HEK293 (cell line): ENCODE data around the gene CHRM4.

ENCODE experiments used
- CTCF ChIA-PET: fragments of 350-600 bp; formaldehyde crosslinking; extraction: SDS; loops from one replicate; lab custom pipeline; 2021; ENCODE audit warnings: antibody characterized with exemption; lab: Yijun Ruan, JAX
- POLR2A ChIA-PET: fragments of 300-600 bp; formaldehyde crosslinking; extraction: SDS; loops from one replicate; lab custom pipeline; 2020; ENCODE audit warnings: antibody characterized with exemption, inconsistent platforms; lab: Yijun Ruan, JAX
- H3K27ac ChIP-seq: fragments of 200-500 bp; sonication (Bioruptor generic); 2 replicates; pipeline ENCODE4 v1.5.1; 2014; ENCODE audit warnings: low read depth, low read length, control low read depth, inconsistent platforms; ENCODE audit errors: extremely low read depth
- H3K36me3 ChIP-seq, 2 experiments: fragments of 200-500 bp in 1 of 2; sonication (Bioruptor generic) in 1 of 2; 1 replicate in 1 of 2; 2 replicates in 1 of 2; pipeline ENCODE4 v1.5.1; 2014 to 2017; ENCODE audit warnings: inconsistent platforms in 2 of 2, low read length in 2 of 2; ENCODE audit not compliant: control insufficient read depth in 2 of 2, insufficient read depth in 1 of 2
- H3K4me1 ChIP-seq: fragments of 200-500 bp; sonication (Bioruptor generic); 2 replicates; pipeline ENCODE4 v1.5.1; 2014; ENCODE audit warnings: mild to moderate bottlenecking, low read length, inconsistent platforms; ENCODE audit not compliant: control insufficient read depth, insufficient read depth
- H3K4me3 ChIP-seq: 2 replicates; pipeline ENCODE4 v1.5.1; 2011; ENCODE audit warnings: low read depth, mild to moderate bottlenecking, control low read depth, low read length, moderate library complexity
- H3K9me3 ChIP-seq: fragments of 200-500 bp; sonication (Bioruptor generic); 2 replicates; pipeline ENCODE4 v1.5.1; 2014; ENCODE audit warnings: low read depth, low read length, inconsistent platforms; ENCODE audit not compliant: control insufficient read depth, insufficient read depth
- BCL11A ChIP-seq: fragments of 450-650 bp; formaldehyde crosslinking; IDR thresholded peaks from 2 replicates; pipeline ENCODE4 v1.5.1; 2016; ENCODE audit warnings: low read depth, missing biosample characterization, missing genetic modification characterization
- BCL11B ChIP-seq: fragments of 450-650 bp; formaldehyde crosslinking; IDR thresholded peaks from 2 replicates; pipeline ENCODE4 v1.5.1; 2016; ENCODE audit warnings: low read depth, missing biosample characterization, missing genetic modification characterization
- EGR2 ChIP-seq: fragments of 450-650 bp; formaldehyde crosslinking; IDR thresholded peaks from 2 replicates; pipeline ENCODE4 v1.5.1; 2016; ENCODE audit warnings: low read depth, missing biosample characterization, missing genetic modification characterization
- ELK4 ChIP-seq: IDR thresholded peaks from 2 replicates; pipeline ENCODE4 v1.6.1; 2011; ENCODE audit warnings: mild to moderate bottlenecking, low read depth, low read length, borderline replicate concordance
- IKZF3 ChIP-seq: fragments of 450-650 bp; IDR thresholded peaks from 2 replicates; pipeline ENCODE4 v1.5.0; 2018; ENCODE audit warnings: missing biosample characterization, mild to moderate bottlenecking, missing genetic modification characterization, moderate library complexity
- KLF7 ChIP-seq: fragments of 450-650 bp; formaldehyde crosslinking; IDR thresholded peaks from 2 replicates; pipeline ENCODE4 v1.5.1; 2016; ENCODE audit warnings: missing biosample characterization, missing genetic modification characterization, borderline replicate concordance
- KLF8 ChIP-seq: fragments of 450-650 bp; formaldehyde crosslinking; IDR thresholded peaks from 2 replicates; pipeline ENCODE4 v1.5.1; 2016; ENCODE audit warnings: missing biosample characterization, missing genetic modification characterization
- PRDM6 ChIP-seq: fragments of 450-650 bp; formaldehyde crosslinking; IDR thresholded peaks from 2 replicates; pipeline ENCODE4 v1.5.1; 2017; ENCODE audit warnings: missing biosample characterization, missing genetic modification characterization
- SCRT2 ChIP-seq: fragments of 450-650 bp; formaldehyde crosslinking; IDR thresholded peaks from 2 replicates; pipeline ENCODE4 v1.5.1; 2016; ENCODE audit warnings: missing biosample characterization, missing genetic modification characterization
- SP3 ChIP-seq: fragments of 450-650 bp; formaldehyde crosslinking; IDR thresholded peaks from 2 replicates; pipeline ENCODE4 v1.5.1; 2016; ENCODE audit warnings: missing biosample characterization, missing genetic modification characterization
- SP7 ChIP-seq: fragments of 450-650 bp; formaldehyde crosslinking; IDR thresholded peaks from 2 replicates; pipeline ENCODE4 v1.5.1; 2016; ENCODE audit warnings: missing biosample characterization, missing genetic modification characterization
- ZBTB17 ChIP-seq: fragments of 450-650 bp; formaldehyde crosslinking; IDR thresholded peaks from 2 replicates; pipeline ENCODE4 v1.5.1; 2016; ENCODE audit warnings: missing biosample characterization, missing genetic modification characterization
- ZBTB20 ChIP-seq: fragments of 450-650 bp; formaldehyde crosslinking; IDR thresholded peaks from 2 replicates; pipeline ENCODE4 v1.5.1; 2016; ENCODE audit warnings: missing biosample characterization, missing genetic modification characterization
- ZBTB48 ChIP-seq: fragments of 450-650 bp; formaldehyde crosslinking; IDR thresholded peaks from 2 replicates; pipeline ENCODE4 v1.5.1; 2016; ENCODE audit warnings: missing biosample characterization, missing genetic modification characterization
- ZNF146 ChIP-seq: fragments of 450-650 bp; formaldehyde crosslinking; IDR thresholded peaks from 2 replicates; pipeline ENCODE4 v1.5.1; 2016; ENCODE audit warnings: missing biosample characterization, missing genetic modification characterization
- ZNF157 ChIP-seq: fragments of 450-650 bp; formaldehyde crosslinking; IDR thresholded peaks from 2 replicates; pipeline ENCODE4 v1.5.1; 2016; ENCODE audit warnings: missing biosample characterization, missing genetic modification characterization
- ZNF274 ChIP-seq, 2 experiments: fragments of 200-500 bp in 1 of 2; fragments of 450-650 bp in 1 of 2; sonication (Bioruptor generic) in 1 of 2; formaldehyde crosslinking in 1 of 2; IDR thresholded peaks; 2 replicates each; pipeline versions ENCODE4 v1.5.1 to v1.6.1; 2014 to 2016; ENCODE audit warnings: borderline replicate concordance in 1 of 2, inconsistent platforms in 1 of 2, low read length in 1 of 2, missing biosample characterization in 1 of 2, missing genetic modification characterization in 1 of 2
- ZNF335 ChIP-seq: fragments of 450-650 bp; formaldehyde crosslinking; conservative IDR thresholded peaks from 2 replicates; pipeline ENCODE4 v1.5.1; 2016; ENCODE audit warnings: missing biosample characterization, missing genetic modification characterization
- ZNF341 ChIP-seq: fragments of 450-650 bp; formaldehyde crosslinking; IDR thresholded peaks from 2 replicates; pipeline ENCODE4; 2016; ENCODE audit warnings: low read depth, missing biosample characterization, missing genetic modification characterization
- ZNF600 ChIP-seq: fragments of 450-650 bp; formaldehyde crosslinking; IDR thresholded peaks from 2 replicates; pipeline ENCODE4 v1.5.1; 2016; ENCODE audit warnings: missing biosample characterization, missing genetic modification characterization
- ZNF747 ChIP-seq: fragments of 450-650 bp; formaldehyde crosslinking; IDR thresholded peaks from 2 replicates; pipeline ENCODE4 v1.5.1; 2016; ENCODE audit warnings: missing biosample characterization, missing genetic modification characterization
- ZNF776 ChIP-seq: fragments of 450-650 bp; formaldehyde crosslinking; IDR thresholded peaks from 2 replicates; pipeline ENCODE4 v1.5.0; 2017; ENCODE audit warnings: missing biosample characterization, missing genetic modification characterization, borderline replicate concordance
- ZNF830 ChIP-seq: fragments of 450-650 bp; IDR thresholded peaks from 2 replicates; pipeline ENCODE4 v1.5.0; 2018; ENCODE audit warnings: missing biosample characterization, missing genetic modification characterization, low read depth, mild to moderate bottlenecking, moderate library complexity
- TF ChIP-seq, protein P1 (sequence below): sonication (generic); formaldehyde crosslinking; IDR thresholded peaks from 2 replicates; pipeline ENCODE4 v1.8.1; 2022; ENCODE audit warnings: mild to moderate bottlenecking, moderate library complexity, missing genetic modification reagents
- TF ChIP-seq, protein P2 (sequence below): fragments of 450-650 bp; formaldehyde crosslinking; IDR thresholded peaks from 2 replicates; pipeline ENCODE4 v1.5.1; 2017; ENCODE audit warnings: missing biosample characterization, missing genetic modification characterization
- TF ChIP-seq, protein P3 (sequence below): fragments of 450-650 bp; formaldehyde crosslinking; IDR thresholded peaks from 2 replicates; pipeline ENCODE4 v1.5.1; 2016; ENCODE audit warnings: missing biosample characterization, missing genetic modification characterization
- TF ChIP-seq, protein P4 (sequence below): fragments of 450-650 bp; formaldehyde crosslinking; IDR thresholded peaks from 2 replicates; pipeline ENCODE4 v1.5.1; 2016; ENCODE audit warnings: missing biosample characterization, missing genetic modification characterization, low read depth

The CHRM4 gene

DNA sequence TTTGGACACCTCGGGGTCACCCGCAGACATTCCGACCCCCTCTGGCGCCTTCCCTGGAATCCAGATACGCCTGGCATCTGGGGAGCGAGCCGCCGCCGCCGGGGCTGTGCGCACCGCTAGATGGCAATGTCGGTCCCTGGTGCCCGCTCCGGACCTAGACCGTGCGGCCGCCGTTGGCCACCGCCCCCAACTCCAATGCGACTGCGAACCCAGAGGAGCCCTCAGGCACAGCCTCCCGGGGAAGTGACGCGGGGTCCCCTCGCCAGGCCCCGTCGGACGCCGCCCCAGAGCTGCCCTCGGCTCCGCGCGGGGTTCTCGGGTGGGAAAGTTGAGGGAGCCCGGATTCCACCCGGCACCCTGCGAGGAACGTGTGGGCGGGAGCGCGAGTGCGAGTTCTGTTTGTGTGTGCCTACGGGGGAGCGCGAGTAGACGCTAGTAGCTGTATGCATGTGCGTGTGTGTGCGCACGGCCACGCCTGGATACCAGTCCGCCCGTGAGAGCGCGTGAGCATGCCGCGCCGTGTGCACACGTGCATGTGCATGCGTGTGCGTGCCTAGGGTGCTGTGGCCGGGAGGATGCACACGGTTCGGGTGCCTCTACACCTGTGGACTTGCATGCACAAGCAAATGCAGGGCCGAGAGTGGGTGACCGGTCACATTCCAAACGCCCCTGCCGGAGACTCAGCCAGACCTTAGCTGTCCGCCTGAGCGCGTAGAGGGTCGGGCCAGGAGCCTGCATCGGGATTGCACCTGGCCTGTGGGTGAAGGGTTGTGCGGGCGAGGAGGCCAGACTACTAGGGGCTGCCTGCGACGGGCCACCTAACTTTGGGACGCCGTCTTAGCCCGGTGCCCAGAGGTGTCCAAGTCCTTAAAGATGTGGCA is 1.9 kb downstream of the CHRM4 start:
- ChIA-PET POLR2A (interaction anchor here (0.6 to 1.5 kb wide), 4 partner anchors 10 to 163 kb away, joined by 3 to 5 read pairs (median 4); no protein-coding TSS in a partner anchor), CTCF (interaction anchor here (0.6 to 5.4 kb wide), 43 partner anchors 9 to 764 kb away, joined by 3 to 56 read pairs (median 4); partner anchors contain the start of genes ATG13 and HARBI1)
- H3K9me3 ChIP-seq, result no peaks in the 10 kb centered on the region
- no peaks in the 10 kb centered on the region for H3K36me3 ChIP-seq
- H3K27ac ChIP-seq, result no peak overlapping the region
- no peaks in the 10 kb centered on the region for H3K4me1 ChIP-seq
- peak overlapping the region; percentile 48 for H3K4me3 ChIP-seq
- TF ChIP-seq PRDM6 (tag by site-specific recombination), result no peak
- 0 out of 2 replicates have a peak, but pooled peaks have one; percentile 60 for TF ChIP-seq ZNF600 (tag by site-specific recombination)
- no peak for TF ChIP-seq ZNF776 (tag by site-specific recombination)
- TF ChIP-seq ZNF274 (IDR thresholded peaks at IDR 0.05; ENCODE audit: low read length), result no peak
- no peak for TF ChIP-seq ZNF274 (tag by site-specific recombination; IDR thresholded peaks at IDR 0.05; ENCODE audit: borderline replicate concordance)
- TF ChIP-seq SP7, result 0 out of 2 replicates have a peak, but pooled peaks have one; percentile 39
- peak; percentile 60 for TF ChIP-seq BCL11A (tag by site-specific recombination)
- peak; percentile 79; the same call in 1 of the 2 replicates for TF ChIP-seq KLF8 (tag by site-specific recombination)
- no peak for TF ChIP-seq ZNF157 (tag by site-specific recombination)
- TF ChIP-seq SCRT2 (tag by site-specific recombination), result peak; percentile 36; the same call in 1 of the 2 replicates
- TF ChIP-seq, protein P1, sequence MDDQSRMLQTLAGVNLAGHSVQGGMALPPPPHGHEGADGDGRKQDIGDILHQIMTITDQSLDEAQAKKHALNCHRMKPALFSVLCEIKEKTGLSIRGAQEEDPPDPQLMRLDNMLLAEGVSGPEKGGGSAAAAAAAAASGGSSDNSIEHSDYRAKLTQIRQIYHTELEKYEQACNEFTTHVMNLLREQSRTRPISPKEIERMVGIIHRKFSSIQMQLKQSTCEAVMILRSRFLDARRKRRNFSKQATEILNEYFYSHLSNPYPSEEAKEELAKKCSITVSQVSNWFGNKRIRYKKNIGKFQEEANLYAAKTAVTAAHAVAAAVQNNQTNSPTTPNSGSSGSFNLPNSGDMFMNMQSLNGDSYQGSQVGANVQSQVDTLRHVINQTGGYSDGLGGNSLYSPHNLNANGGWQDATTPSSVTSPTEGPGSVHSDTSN (CRISPR knock-in tag), result 0 out of 2 replicates have a peak, but pooled peaks have one; percentile 25
- TF ChIP-seq ZNF146, result no peak
- TF ChIP-seq, protein P2, sequence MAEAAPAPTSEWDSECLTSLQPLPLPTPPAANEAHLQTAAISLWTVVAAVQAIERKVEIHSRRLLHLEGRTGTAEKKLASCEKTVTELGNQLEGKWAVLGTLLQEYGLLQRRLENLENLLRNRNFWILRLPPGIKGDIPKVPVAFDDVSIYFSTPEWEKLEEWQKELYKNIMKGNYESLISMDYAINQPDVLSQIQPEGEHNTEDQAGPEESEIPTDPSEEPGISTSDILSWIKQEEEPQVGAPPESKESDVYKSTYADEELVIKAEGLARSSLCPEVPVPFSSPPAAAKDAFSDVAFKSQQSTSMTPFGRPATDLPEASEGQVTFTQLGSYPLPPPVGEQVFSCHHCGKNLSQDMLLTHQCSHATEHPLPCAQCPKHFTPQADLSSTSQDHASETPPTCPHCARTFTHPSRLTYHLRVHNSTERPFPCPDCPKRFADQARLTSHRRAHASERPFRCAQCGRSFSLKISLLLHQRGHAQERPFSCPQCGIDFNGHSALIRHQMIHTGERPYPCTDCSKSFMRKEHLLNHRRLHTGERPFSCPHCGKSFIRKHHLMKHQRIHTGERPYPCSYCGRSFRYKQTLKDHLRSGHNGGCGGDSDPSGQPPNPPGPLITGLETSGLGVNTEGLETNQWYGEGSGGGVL, result peak; percentile 51; the same call in 1 of the 2 replicates
- peak; percentile 80 for TF ChIP-seq ZBTB17
- no peak for TF ChIP-seq ZNF747 (tag by site-specific recombination)
- TF ChIP-seq BCL11B (tag by site-specific recombination), result peak; percentile 82
- peak; percentile 38 for TF ChIP-seq SP3
- TF ChIP-seq KLF7 (tag by site-specific recombination), result peak; percentile 22; the same call in 1 of the 2 replicates
- no peak for TF ChIP-seq ZNF830 (tag by site-specific recombination)
- TF ChIP-seq ZNF335 (tag by site-specific recombination), result peak; percentile 94
- TF ChIP-seq IKZF3 (tag by site-specific recombination), result peak; percentile 94
- TF ChIP-seq, protein P3, sequence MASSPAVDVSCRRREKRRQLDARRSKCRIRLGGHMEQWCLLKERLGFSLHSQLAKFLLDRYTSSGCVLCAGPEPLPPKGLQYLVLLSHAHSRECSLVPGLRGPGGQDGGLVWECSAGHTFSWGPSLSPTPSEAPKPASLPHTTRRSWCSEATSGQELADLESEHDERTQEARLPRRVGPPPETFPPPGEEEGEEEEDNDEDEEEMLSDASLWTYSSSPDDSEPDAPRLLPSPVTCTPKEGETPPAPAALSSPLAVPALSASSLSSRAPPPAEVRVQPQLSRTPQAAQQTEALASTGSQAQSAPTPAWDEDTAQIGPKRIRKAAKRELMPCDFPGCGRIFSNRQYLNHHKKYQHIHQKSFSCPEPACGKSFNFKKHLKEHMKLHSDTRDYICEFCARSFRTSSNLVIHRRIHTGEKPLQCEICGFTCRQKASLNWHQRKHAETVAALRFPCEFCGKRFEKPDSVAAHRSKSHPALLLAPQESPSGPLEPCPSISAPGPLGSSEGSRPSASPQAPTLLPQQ, result 0 out of 2 replicates have a peak, but pooled peaks have one; percentile 21
- no peak for TF ChIP-seq ELK4
- peak; percentile 53 for TF ChIP-seq EGR2 (tag by site-specific recombination)
- TF ChIP-seq, protein P4, sequence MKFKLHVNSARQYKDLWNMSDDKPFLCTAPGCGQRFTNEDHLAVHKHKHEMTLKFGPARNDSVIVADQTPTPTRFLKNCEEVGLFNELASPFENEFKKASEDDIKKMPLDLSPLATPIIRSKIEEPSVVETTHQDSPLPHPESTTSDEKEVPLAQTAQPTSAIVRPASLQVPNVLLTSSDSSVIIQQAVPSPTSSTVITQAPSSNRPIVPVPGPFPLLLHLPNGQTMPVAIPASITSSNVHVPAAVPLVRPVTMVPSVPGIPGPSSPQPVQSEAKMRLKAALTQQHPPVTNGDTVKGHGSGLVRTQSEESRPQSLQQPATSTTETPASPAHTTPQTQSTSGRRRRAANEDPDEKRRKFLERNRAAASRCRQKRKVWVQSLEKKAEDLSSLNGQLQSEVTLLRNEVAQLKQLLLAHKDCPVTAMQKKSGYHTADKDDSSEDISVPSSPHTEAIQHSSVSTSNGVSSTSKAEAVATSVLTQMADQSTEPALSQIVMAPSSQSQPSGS (tag by site-specific recombination), result no peak
- peak; percentile 35 for TF ChIP-seq ZNF341 (tag by site-specific recombination)
- 0 out of 2 replicates have a peak, but pooled peaks have one; percentile 59 for TF ChIP-seq ZBTB48
- TF ChIP-seq ZBTB20, result peak; percentile 60; the same call in 1 of the 2 replicates
